HCT116 (cell line): ENCODE measurements around the gene TSKU. TPM values are rescaled to one million over a fixed set of nuclear protein-coding genes. Genes with fewer than 3 reads are reported as not detected.

Experiments
- ATAC-seq: fragments of 200-7000 bp; cut with Tn5 transposase; 2 replicates; pipeline ENCODE4 v1.9.1; 2020; ENCODE audit warnings: mild to moderate bottlenecking, moderate library complexity
- BruUV-seq: library from RNA; stranded (reverse); fragments of 400-500 nt; replicated peaks from 2 replicates; lab custom pipeline; 2021; lab: Mats Ljungman, UMichigan
- CTCF ChIA-PET: fragments of 300-600 bp; sonication (Branson Sonifier 250); formaldehyde crosslinking; loops from one replicate; lab custom pipeline; 2021; ENCODE audit warnings: antibody characterized with exemption; lab: Charles Lee
- POLR2A ChIA-PET: fragments of 300-600, 350-600 bp; sonication (Branson Sonifier 250); formaldehyde crosslinking; loops from one replicate; lab custom pipeline; 2021; ENCODE audit warnings: antibody characterized with exemption; lab: Charles Lee
- RAD21 ChIA-PET, 2 experiments: fragments of 300-600 bp; sonication (Branson Sonifier 250); formaldehyde crosslinking; loops; one replicate each; lab custom pipeline; 2023; ENCODE audit warnings: low total read pairs in 2 of 2; ENCODE audit not compliant: uncharacterized antibody in 2 of 2, unreplicated experiment in 2 of 2, low non-redundant PET in 1 of 2; lab: Charles Lee
- DNase-seq: peaks from one replicate; pipeline ENCODE4 v3.0.0-alpha.2; 2010; ENCODE audit warnings: low read depth, low spot score
- H2AFZ ChIP-seq: fragments of 200-600 bp; shearing (Covaris generic), sonication (generic); 2 replicates; pipeline ENCODE4 v1.6.1; 2017; ENCODE audit warnings: low read depth, mixed run types, mixed read lengths, antibody characterized with exemption, low read length; ENCODE audit not compliant: poor library complexity, severe bottlenecking
- H3K27ac ChIP-seq: 2 replicates; pipeline ENCODE4 v1.5.1; 2012; ENCODE audit warnings: low read depth, low read length
- H3K27me3 ChIP-seq: fragments of 200-600 bp; sonication (generic); 2 replicates; pipeline ENCODE4 v1.6.1; 2016; ENCODE audit warnings: mixed run types, low read length, mixed read lengths; ENCODE audit not compliant: insufficient read depth
- H3K36me3 ChIP-seq, 2 experiments: fragments of 200-500 bp in 1 of 2; fragments of 200-600 bp in 1 of 2; sonication (Bioruptor generic) in 1 of 2; sonication (generic) in 1 of 2; 2 replicates each; pipeline versions ENCODE4 v1.5.1 to v1.6.1; 2014 to 2016; ENCODE audit warnings: low read length in 2 of 2, inconsistent platforms in 1 of 2, mixed read lengths in 1 of 2, mixed run types in 1 of 2; ENCODE audit not compliant: insufficient read depth in 2 of 2, control insufficient read depth in 1 of 2
- H3K4me1 ChIP-seq, 2 experiments: fragments of 200-600 bp in 1 of 2; sonication (generic) in 1 of 2; 2 replicates each; pipeline versions ENCODE4 v1.5.1 to v1.6.1; 2012 to 2017; ENCODE audit warnings: low read length in 2 of 2, inconsistent platforms in 1 of 2, mild to moderate bottlenecking in 1 of 2, mixed read lengths in 1 of 2, mixed run types in 1 of 2, moderate library complexity in 1 of 2; ENCODE audit not compliant: insufficient read depth in 2 of 2, control insufficient read depth in 1 of 2
- H3K4me2 ChIP-seq: fragments of 200-600 bp; sonication (generic); 2 replicates; pipeline ENCODE4 v1.6.1; 2017; ENCODE audit warnings: mixed run types, low read length, mixed read lengths
- H3K4me3 ChIP-seq, 2 experiments: fragments of 200-600 bp in 1 of 2; sonication (generic) in 1 of 2; replicated peaks in 1 of 2; 2 replicates each; pipeline ENCODE4 v1.5.1; 2011 to 2016; ENCODE audit warnings: low read length in 2 of 2, control low read depth in 1 of 2, low read depth in 1 of 2, mild to moderate bottlenecking in 1 of 2, mixed read lengths in 1 of 2, mixed run types in 1 of 2
- H3K79me2 ChIP-seq: fragments of 200-600 bp; sonication (generic); 2 replicates; pipeline ENCODE4 v1.6.1; 2017; ENCODE audit warnings: mild to moderate bottlenecking, mixed run types, low read length, moderate library complexity, mixed read lengths; ENCODE audit not compliant: insufficient read depth
- H3K9ac ChIP-seq: fragments of 200-600 bp; sonication (generic); 2 replicates; pipeline ENCODE4 v1.6.1; 2016; ENCODE audit warnings: low read length, mixed read lengths
- H3K9me2 ChIP-seq: fragments of 200-600 bp; sonication (generic), shearing (Covaris generic); 2 replicates; pipeline ENCODE4 v1.6.1; 2017; ENCODE audit warnings: mixed run types, mild to moderate bottlenecking, moderate library complexity; ENCODE audit not compliant: insufficient read depth
- H3K9me3 ChIP-seq, 2 experiments: fragments of 200-500 bp in 1 of 2; fragments of 200-600 bp in 1 of 2; sonication (Bioruptor generic) in 1 of 2; sonication (generic) in 1 of 2; 2 replicates each; pipeline ENCODE4 v1.6.1; 2014 to 2017; ENCODE audit warnings: low read length in 2 of 2, mixed read lengths in 2 of 2, inconsistent platforms in 1 of 2, low read depth in 1 of 2, mild to moderate bottlenecking in 1 of 2, mixed run types in 1 of 2, moderate library complexity in 1 of 2; ENCODE audit not compliant: control insufficient read depth in 1 of 2, insufficient read depth in 1 of 2
- H4K20me1 ChIP-seq: fragments of 200-600 bp; sonication (generic), shearing (Covaris generic); 2 replicates; pipeline ENCODE4 v1.6.1; 2017; ENCODE audit warnings: mixed run types, mild to moderate bottlenecking, moderate library complexity; ENCODE audit not compliant: insufficient read depth
- EGR1 ChIP-seq: IDR thresholded peaks from 2 replicates; pipeline ENCODE4 v1.6.1; 2012; ENCODE audit warnings: low read depth
- ELF1 ChIP-seq: IDR thresholded peaks from 2 replicates; pipeline ENCODE4 v1.6.1; 2012; ENCODE audit warnings: low read depth, borderline replicate concordance
- EZH2 ChIP-seq: fragments of 200-600 bp; sonication (generic); IDR thresholded peaks from 2 replicates; pipeline ENCODE4 v1.6.1; 2017; ENCODE audit warnings: antibody characterized with exemption, mixed run types
- FOSL1 ChIP-seq: IDR thresholded peaks from 2 replicates; pipeline ENCODE4 v1.6.1; 2012; ENCODE audit warnings: low read depth
- JUND ChIP-seq: IDR thresholded peaks from 2 replicates; pipeline ENCODE4 v1.6.1; 2012
- POLR2A ChIP-seq: IDR thresholded peaks from 2 replicates; pipeline ENCODE4 v1.7.0; 2011; ENCODE audit warnings: borderline replicate concordance; ENCODE audit not compliant: insufficient read depth, insufficient read length; ENCODE audit errors: extremely low read depth
- SP1 ChIP-seq: IDR thresholded peaks from 2 replicates; pipeline ENCODE4 v1.6.1; 2012; ENCODE audit warnings: low read depth
- SRF ChIP-seq: IDR thresholded peaks from 2 replicates; pipeline ENCODE4 v1.6.1; 2012; ENCODE audit warnings: low read depth
- TCF7L2 ChIP-seq: IDR thresholded peaks from 2 replicates; pipeline ENCODE4 v1.7.0; 2011; ENCODE audit warnings: borderline replicate concordance, inconsistent platforms; ENCODE audit not compliant: insufficient read depth, insufficient read length; ENCODE audit errors: extremely low read depth
- ZFX ChIP-seq: fragments of 450-650 bp; IDR thresholded peaks from 2 replicates; pipeline ENCODE4 v1.6.1; 2017
- intact Hi-C: fragments of 100-400 bp; cut with micrococcal nuclease; formaldehyde crosslinking; loops from 2 replicates; pipeline ENCODE4 v1.10.0; 2022
- total RNA-seq: library from RNA; stranded (reverse); gene quantifications from one replicate; pipeline ENCODE4 v1.2.1, GENCODE V29; 2021; ENCODE audit not compliant: unreplicated experiment
- TF ChIP-seq, protein P1 (sequence below): IDR thresholded peaks from 2 replicates; pipeline ENCODE4 v1.6.1; 2012; ENCODE audit warnings: low read depth

TSKU gene
- total RNA-seq, 1 experiment from 2014 or later = 21.9 TPM

GRCh38 chr11:76808171-76808570, 25.0 kb downstream of the TSKU start:
- Histone ChIP-seq H3K27me3 (no peaks in the 10 kb centered on the region), H3K27ac (no peak overlapping the region), H3K79me2 (no peaks in the 10 kb centered on the region), H4K20me1 (no peaks in the 10 kb centered on the region), H3K9me3 (no peaks in the 10 kb centered on the region), H3K4me1 (peaks cover 0 to 3% of the 10 kb centered on the region in 2 experiments; a peak in 2 of 4 replicates), H3K4me2 (no peak overlapping the region), H3K9ac (no peak overlapping the region), H3K9me2 (no peaks in the 10 kb centered on the region), H3K36me3 (no peaks in the 10 kb centered on the region), H2AFZ (no peak overlapping the region), H3K4me3 (no peak overlapping the region)
- TF ChIP-seq SP1 (no peak), ELF1 (no peak), SRF (no peak), POLR2A (no peak), EGR1 (no peak), TCF7L2 (no peak)
- RAD21 ChIA-PET = interaction anchor here in 1 of 2 experiments (1.0 kb wide), 1 partner anchor 110 kb away, joined by 3 read pairs; no protein-coding TSS in a partner anchor
- no peak for ATAC-seq
- intact Hi-C loops = loop anchor here (5.0 kb wide), 1 partner anchor 284 kb away; no protein-coding TSS in a partner anchor
- DNase-seq = no peak
- CTCF ChIA-PET = interaction anchor here (0.8 to 3.0 kb wide), 3 partner anchors 10 to 112 kb away, joined by 3 to 45 read pairs (median 17); no protein-coding TSS in a partner anchor
- POLR2A ChIA-PET = no interaction called here
- BruUV-seq = no TSS peak

DNA sequence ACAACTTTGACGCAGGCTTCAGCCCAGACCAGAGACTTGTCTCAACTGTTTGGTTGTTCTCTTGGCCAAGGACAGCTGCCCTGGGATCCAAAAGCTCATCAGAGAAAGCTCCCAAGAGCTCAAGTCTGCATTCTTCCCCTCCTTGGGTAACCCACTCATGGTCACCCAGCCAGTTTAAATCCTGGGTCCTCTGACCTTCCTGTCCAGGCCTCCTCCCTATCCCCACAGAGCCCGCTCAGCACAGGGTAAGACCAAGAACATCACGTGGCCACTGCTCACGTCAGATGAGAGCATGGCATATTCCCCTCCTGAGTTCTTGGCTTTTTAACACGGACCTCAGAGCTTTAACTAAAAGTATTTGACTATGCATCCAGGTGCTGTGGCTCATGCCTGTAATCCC, 25.8 kb downstream of the TSKU start:
- ChIA-PET CTCF (interaction anchor here (0.7 to 3.0 kb wide), 5 partner anchors 10 to 111 kb away, joined by 3 to 45 read pairs (median 4); no protein-coding TSS in a partner anchor), POLR2A (no interaction called here), RAD21 (interaction anchor here (1.0 to 1.4 kb wide), 5 partner anchors 15 to 111 kb away, joined by 3 to 6 read pairs (median 4); no protein-coding TSS in a partner anchor)
- no peak overlapping the region for H3K4me3 ChIP-seq
- peaks cover 0 to 3% of the 10 kb centered on the region in 2 experiments; a peak in 2 of 4 replicates for H3K9me3 ChIP-seq
- intact Hi-C loops = loop anchor here (5.0 kb wide), 1 partner anchor 283 kb away; no protein-coding TSS in a partner anchor
- TF ChIP-seq, protein P1, sequence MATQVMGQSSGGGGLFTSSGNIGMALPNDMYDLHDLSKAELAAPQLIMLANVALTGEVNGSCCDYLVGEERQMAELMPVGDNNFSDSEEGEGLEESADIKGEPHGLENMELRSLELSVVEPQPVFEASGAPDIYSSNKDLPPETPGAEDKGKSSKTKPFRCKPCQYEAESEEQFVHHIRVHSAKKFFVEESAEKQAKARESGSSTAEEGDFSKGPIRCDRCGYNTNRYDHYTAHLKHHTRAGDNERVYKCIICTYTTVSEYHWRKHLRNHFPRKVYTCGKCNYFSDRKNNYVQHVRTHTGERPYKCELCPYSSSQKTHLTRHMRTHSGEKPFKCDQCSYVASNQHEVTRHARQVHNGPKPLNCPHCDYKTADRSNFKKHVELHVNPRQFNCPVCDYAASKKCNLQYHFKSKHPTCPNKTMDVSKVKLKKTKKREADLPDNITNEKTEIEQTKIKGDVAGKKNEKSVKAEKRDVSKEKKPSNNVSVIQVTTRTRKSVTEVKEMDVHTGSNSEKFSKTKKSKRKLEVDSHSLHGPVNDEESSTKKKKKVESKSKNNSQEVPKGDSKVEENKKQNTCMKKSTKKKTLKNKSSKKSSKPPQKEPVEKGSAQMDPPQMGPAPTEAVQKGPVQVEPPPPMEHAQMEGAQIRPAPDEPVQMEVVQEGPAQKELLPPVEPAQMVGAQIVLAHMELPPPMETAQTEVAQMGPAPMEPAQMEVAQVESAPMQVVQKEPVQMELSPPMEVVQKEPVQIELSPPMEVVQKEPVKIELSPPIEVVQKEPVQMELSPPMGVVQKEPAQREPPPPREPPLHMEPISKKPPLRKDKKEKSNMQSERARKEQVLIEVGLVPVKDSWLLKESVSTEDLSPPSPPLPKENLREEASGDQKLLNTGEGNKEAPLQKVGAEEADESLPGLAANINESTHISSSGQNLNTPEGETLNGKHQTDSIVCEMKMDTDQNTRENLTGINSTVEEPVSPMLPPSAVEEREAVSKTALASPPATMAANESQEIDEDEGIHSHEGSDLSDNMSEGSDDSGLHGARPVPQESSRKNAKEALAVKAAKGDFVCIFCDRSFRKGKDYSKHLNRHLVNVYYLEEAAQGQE = no peak
- no peak for TF ChIP-seq ZFX
- no peak for TF ChIP-seq JUND
- TF ChIP-seq EZH2 = no peak
- no peak for TF ChIP-seq SP1
- TF ChIP-seq FOSL1 = no peak
- no peak for ATAC-seq
- H3K4me2 ChIP-seq = no peak overlapping the region
- no peak for DNase-seq
- H4K20me1 ChIP-seq = no peaks in the 10 kb centered on the region
- H3K27ac ChIP-seq = no peak overlapping the region
- H2AFZ ChIP-seq = no peak overlapping the region
- no peaks in the 10 kb centered on the region for H3K9me2 ChIP-seq
- no peak overlapping the region for H3K9ac ChIP-seq
- H3K4me1 ChIP-seq = peaks cover 0 to 3% of the 10 kb centered on the region in 2 experiments; a peak in 2 of 4 replicates
- H3K79me2 ChIP-seq = no peaks in the 10 kb centered on the region
- no peaks in the 10 kb centered on the region for H3K36me3 ChIP-seq
- BruUV-seq = no TSS peak
- H3K27me3 ChIP-seq = no peaks in the 10 kb centered on the region
